Neural cell (in vitro differentiated cells): ENCODE results near the gene IRX6. TPM values are rescaled to one million over a fixed set of nuclear protein-coding genes. Genes with fewer than 3 reads are reported as not detected.

Source experiments
- H2AFZ ChIP-seq: fragments of 200-600, 300-800 bp; sonication (generic), shearing (Covaris generic); 2 replicates; pipeline ENCODE4 v1.6.0; 2014; ENCODE audit warnings: low read depth, mild to moderate bottlenecking, antibody characterized with exemption, low read length, moderate library complexity
- H3F3A ChIP-seq: fragments of 200-600 bp; shearing (Covaris generic); 2 replicates; pipeline ENCODE4 v1.6.1; 2016; ENCODE audit warnings: mild to moderate bottlenecking, moderate library complexity, mixed read lengths, antibody characterized with exemption, low read length; ENCODE audit not compliant: insufficient read depth, poor library complexity, severe bottlenecking
- H3K27ac ChIP-seq: fragments of 200-600, 300-800 bp; sonication (generic), shearing (Covaris generic); 2 replicates; pipeline ENCODE4 v1.5.1; 2014; ENCODE audit warnings: mild to moderate bottlenecking, low read length, moderate library complexity
- H3K27me3 ChIP-seq: fragments of 300-800, 200-600 bp; sonication (generic), shearing (Covaris generic); 2 replicates; pipeline ENCODE4 v1.6.0; 2014; ENCODE audit warnings: mild to moderate bottlenecking, low read depth, low read length, moderate library complexity; ENCODE audit not compliant: insufficient read depth
- H3K36me3 ChIP-seq: fragments of 300-800, 200-600 bp; sonication (generic), shearing (Covaris generic); 2 replicates; pipeline ENCODE4 v1.5.1; 2014; ENCODE audit warnings: mild to moderate bottlenecking, antibody characterized with exemption, low read length, moderate library complexity; ENCODE audit not compliant: insufficient read depth
- H3K4me2 ChIP-seq: fragments of 300-800, 200-600 bp; sonication (generic), shearing (Covaris generic); 2 replicates; pipeline ENCODE4 v1.6.0; 2014; ENCODE audit warnings: mild to moderate bottlenecking, low read length
- H3K4me3 ChIP-seq: fragments of 300-800, 200-600 bp; sonication (generic), shearing (Covaris generic); 2 replicates; pipeline ENCODE4 v1.5.1; 2014; ENCODE audit warnings: mild to moderate bottlenecking, low read length, moderate library complexity
- H3K79me2 ChIP-seq: fragments of 200-600 bp; shearing (Covaris generic); replicated peaks from 2 replicates; pipeline ENCODE4 v1.6.0; 2014; ENCODE audit warnings: mild to moderate bottlenecking, low read length, moderate library complexity; ENCODE audit not compliant: insufficient read depth
- H3K9ac ChIP-seq: fragments of 300-800, 200-600 bp; sonication (generic), shearing (Covaris generic); 2 replicates; pipeline ENCODE4 v1.6.1; 2016; ENCODE audit warnings: mild to moderate bottlenecking, low read length, mixed read lengths
- H3K9me2 ChIP-seq: fragments of 200-600 bp; shearing (Covaris generic); 2 replicates; pipeline ENCODE4 v1.6.1; 2016; ENCODE audit warnings: mild to moderate bottlenecking, low read length, mixed read lengths; ENCODE audit not compliant: insufficient read depth
- H3K9me3 ChIP-seq: fragments of 200-600, 300-800 bp; sonication (generic), shearing (Covaris generic); 2 replicates; pipeline ENCODE4 v1.6.1; 2016; ENCODE audit warnings: mild to moderate bottlenecking, mixed run types, low read length, moderate library complexity, mixed read lengths
- H4K20me1 ChIP-seq: fragments of 200-600 bp; shearing (Covaris generic); 2 replicates; pipeline ENCODE4 v1.6.1; 2016; ENCODE audit warnings: mild to moderate bottlenecking, mixed run types; ENCODE audit not compliant: insufficient read depth
- CTCF ChIP-seq: fragments of 450-650 bp; IDR thresholded peaks from 2 replicates; pipeline ENCODE4 v1.5.1; 2014; ENCODE audit warnings: antibody characterized with exemption, mild to moderate bottlenecking, moderate library complexity; ENCODE audit not compliant: poor library complexity, severe bottlenecking
- EP300 ChIP-seq: fragments of 450-650 bp; conservative IDR thresholded peaks from 2 replicates; pipeline ENCODE4 v1.6.1; 2014; ENCODE audit warnings: antibody characterized with exemption, mild to moderate bottlenecking, moderate library complexity; ENCODE audit not compliant: poor library complexity, severe bottlenecking
- EZH2 ChIP-seq: fragments of 200-600, 300-800 bp; shearing (Covaris generic), sonication (generic); IDR thresholded peaks from 2 replicates; pipeline ENCODE4 v1.6.1; 2014; ENCODE audit warnings: antibody characterized with exemption, low read length, borderline replicate concordance, mild to moderate bottlenecking; ENCODE audit not compliant: insufficient read depth, poor library complexity, severe bottlenecking
- MXI1 ChIP-seq: fragments of 450-650 bp; conservative IDR thresholded peaks from 2 replicates; pipeline ENCODE4 v1.6.1; 2014; ENCODE audit warnings: antibody characterized with exemption, mild to moderate bottlenecking; ENCODE audit not compliant: poor library complexity, severe bottlenecking
- POLR2AphosphoS5 ChIP-seq: IDR thresholded peaks from 2 replicates; pipeline ENCODE4 v1.6.1; 2012
- RAD21 ChIP-seq: fragments of 450-650 bp; conservative IDR thresholded peaks from 2 replicates; pipeline ENCODE4 v1.6.1; 2014; ENCODE audit warnings: antibody characterized with exemption, mild to moderate bottlenecking, moderate library complexity
- REST ChIP-seq: IDR thresholded peaks from 2 replicates; pipeline ENCODE4 v1.6.1; 2012; ENCODE audit warnings: borderline replicate concordance
- SMC3 ChIP-seq: fragments of 450-650 bp; conservative IDR thresholded peaks from 2 replicates; pipeline ENCODE4 v1.6.1; 2014; ENCODE audit warnings: antibody characterized with exemption, mild to moderate bottlenecking, moderate library complexity; ENCODE audit not compliant: poor library complexity
- TAF1 ChIP-seq: IDR thresholded peaks from 2 replicates; pipeline ENCODE4 v1.6.1; 2012; ENCODE audit warnings: low read depth
- polyA plus RNA-seq: library from polyadenylated mRNA; depleted of rRNA; stranded (reverse); fragments of >200 nt; gene quantifications from 2 replicates; pipeline ENCODE4 v1.2.3, GENCODE V29; 2014

Gene IRX6
- polyA plus RNA-seq, 1 donor from 2014 or later = not detected

- no peaks in the 10 kb centered on the region for H3K9me3 ChIP-seq
Measured at GRCh38 chr16:55275167-55275566, 48.8 kb upstream of the IRX6 start.

GRCh38 chr16:55275869-55276268 lies 48.1 kb upstream of the IRX6 start:
- Histone ChIP-seq H3K27ac (no peak overlapping the region), H3K79me2 (no peaks in the 10 kb centered on the region), H3K4me3 (no peak overlapping the region), H3K9ac (no peak overlapping the region), H3K9me2 (no peaks in the 10 kb centered on the region), H3F3A (no peaks in the 10 kb centered on the region), H3K36me3 (no peaks in the 10 kb centered on the region), H3K27me3 (no peaks in the 10 kb centered on the region), H3K4me2 (no peak overlapping the region), H3K9me3 (no peaks in the 10 kb centered on the region), H4K20me1 (no peaks in the 10 kb centered on the region), H2AFZ (no peak overlapping the region)
- TF ChIP-seq REST (no peak), MXI1 (no peak), POLR2AphosphoS5 (no peak), RAD21 (no peak), TAF1 (no peak), CTCF (no peak), EZH2 (no peak)

More at GRCh38 chr16:55275167-55275566, 48.8 kb upstream of the IRX6 start:
- H3K36me3 ChIP-seq = no peaks in the 10 kb centered on the region
- no peak overlapping the region for H3K27ac ChIP-seq
- H3K4me3 ChIP-seq = no peak overlapping the region
- TF ChIP-seq SMC3 = no peak
- TF ChIP-seq MXI1 = no peak
- no peak for TF ChIP-seq EP300
- TF ChIP-seq EZH2 = no peak
- TF ChIP-seq RAD21 = no peak
- no peak for TF ChIP-seq POLR2AphosphoS5
- TF ChIP-seq CTCF = no peak
- no peak for TF ChIP-seq REST
- TF ChIP-seq TAF1 = no peak
- no peak overlapping the region for H3K4me2 ChIP-seq
- H3K9ac ChIP-seq = no peak overlapping the region
- H3K27me3 ChIP-seq = no peaks in the 10 kb centered on the region
- no peaks in the 10 kb centered on the region for H3K9me2 ChIP-seq
- H3F3A ChIP-seq = no peaks in the 10 kb centered on the region
- H4K20me1 ChIP-seq = no peaks in the 10 kb centered on the region
- no peaks in the 10 kb centered on the region for H3K79me2 ChIP-seq
- no peak overlapping the region for H2AFZ ChIP-seq
